Measurements from ENCODE around the gene LAT.

GRCh38 chr16:28984091-28984490 is 761 bp upstream of the LAT start:
- no peak for TF ChIP-seq GABPA (IDR thresholded peaks at IDR 0.05; ENCODE audit: low read depth)
- TF ChIP-seq, protein P1, sequence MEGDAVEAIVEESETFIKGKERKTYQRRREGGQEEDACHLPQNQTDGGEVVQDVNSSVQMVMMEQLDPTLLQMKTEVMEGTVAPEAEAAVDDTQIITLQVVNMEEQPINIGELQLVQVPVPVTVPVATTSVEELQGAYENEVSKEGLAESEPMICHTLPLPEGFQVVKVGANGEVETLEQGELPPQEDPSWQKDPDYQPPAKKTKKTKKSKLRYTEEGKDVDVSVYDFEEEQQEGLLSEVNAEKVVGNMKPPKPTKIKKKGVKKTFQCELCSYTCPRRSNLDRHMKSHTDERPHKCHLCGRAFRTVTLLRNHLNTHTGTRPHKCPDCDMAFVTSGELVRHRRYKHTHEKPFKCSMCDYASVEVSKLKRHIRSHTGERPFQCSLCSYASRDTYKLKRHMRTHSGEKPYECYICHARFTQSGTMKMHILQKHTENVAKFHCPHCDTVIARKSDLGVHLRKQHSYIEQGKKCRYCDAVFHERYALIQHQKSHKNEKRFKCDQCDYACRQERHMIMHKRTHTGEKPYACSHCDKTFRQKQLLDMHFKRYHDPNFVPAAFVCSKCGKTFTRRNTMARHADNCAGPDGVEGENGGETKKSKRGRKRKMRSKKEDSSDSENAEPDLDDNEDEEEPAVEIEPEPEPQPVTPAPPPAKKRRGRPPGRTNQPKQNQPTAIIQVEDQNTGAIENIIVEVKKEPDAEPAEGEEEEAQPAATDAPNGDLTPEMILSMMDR (IDR thresholded peaks at IDR 0.05; ENCODE audit: insufficient read depth, low read length) = no peak

All from HL-60 (cell line).